ENCODE data around the gene LAMA2.
A peak's percentile ranks its signal among the peaks of the same experiment; 100 is the strongest.

The LAMA2 gene

DNA sequence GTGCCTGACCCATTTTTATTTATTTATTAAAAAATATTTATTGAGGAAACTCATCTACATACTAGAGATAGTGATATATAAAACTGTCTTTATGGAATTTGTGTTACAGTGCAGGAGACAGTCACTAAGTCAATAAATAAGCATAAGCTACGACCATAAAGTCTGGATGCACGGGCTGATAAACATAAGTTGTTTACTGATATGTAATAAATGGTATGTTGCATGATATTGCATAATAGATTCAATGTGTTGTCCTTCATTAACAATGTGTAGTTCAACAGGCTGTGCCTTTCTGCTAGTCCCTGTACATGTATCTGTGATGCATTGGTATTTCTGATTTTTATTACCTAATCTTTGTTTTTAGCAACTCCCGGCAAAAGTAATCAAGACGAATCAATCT is 515.8 kb downstream of the LAMA2 start:
- no peak for DNase-seq

DNA sequence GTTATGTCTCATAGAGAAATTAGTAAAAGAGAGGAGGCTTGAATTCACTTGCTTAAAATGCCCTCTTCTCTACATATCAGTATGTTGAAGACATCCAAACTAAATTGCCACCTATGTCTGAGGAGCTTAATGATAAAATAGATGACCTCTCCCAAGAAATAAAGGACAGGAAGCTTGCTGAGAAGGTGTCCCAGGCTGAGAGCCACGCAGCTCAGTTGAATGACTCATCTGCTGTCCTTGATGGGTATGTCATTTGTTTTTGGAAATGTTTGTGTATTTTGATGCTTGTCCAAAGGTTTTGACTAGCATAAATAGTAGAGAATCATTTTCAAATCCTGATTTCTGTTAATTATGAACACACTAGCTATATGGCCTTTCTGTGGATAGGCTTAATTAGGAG is 519.3 kb downstream of the LAMA2 start:
- DNase-seq: no peak

DNA sequence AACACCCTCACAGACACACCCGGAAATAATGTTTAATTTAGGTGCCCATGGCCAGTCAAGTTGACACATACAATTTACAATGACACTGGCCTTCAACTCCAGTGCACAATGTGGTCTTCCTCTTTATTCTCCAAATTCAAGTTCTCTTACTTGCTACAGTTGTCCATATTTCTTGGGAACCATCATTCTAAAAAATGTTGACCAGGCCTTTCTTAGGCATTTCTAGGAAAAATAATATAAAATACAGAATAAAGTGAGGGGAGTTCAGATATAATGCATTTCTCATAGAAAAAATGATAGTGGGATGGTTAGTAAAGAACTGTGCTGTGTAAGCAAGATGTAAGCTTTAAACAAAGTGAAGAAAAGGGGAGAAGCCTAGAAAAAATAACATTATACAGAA is 528.2 kb downstream of the LAMA2 start:
- DNase-seq: no peak

DNA sequence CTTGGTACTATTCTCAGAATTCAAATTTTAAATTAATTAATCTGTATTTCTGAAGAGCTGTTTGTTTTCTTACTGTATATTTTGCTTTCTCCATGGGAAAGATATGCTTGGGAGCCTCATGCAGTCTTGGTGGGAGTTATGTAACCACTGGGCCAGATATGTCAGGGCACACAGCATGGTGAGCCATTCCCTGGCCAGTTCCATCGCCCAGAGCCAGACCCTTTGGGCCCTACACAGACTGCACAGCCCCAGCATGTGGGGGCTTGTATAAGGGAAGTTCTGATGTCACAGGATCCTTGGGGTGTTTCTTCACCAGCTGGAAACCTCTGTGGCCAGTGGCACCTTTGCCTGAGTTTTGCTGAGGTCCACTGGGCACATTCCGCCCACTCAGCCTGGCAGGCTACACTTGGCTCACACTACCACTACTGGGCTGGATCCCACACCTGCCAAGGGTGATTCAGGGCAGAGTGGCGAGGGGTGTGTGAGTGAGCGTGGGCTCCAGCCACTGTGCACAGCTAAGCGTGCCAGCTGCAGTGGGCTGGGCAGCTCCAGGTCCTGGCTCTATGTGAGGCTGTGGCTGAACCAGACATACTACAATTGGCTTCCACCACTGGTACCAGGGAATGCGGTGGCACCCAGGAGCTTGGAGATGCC is 533.5 kb downstream of the LAMA2 start:
- DNase-seq: no peak

DNA sequence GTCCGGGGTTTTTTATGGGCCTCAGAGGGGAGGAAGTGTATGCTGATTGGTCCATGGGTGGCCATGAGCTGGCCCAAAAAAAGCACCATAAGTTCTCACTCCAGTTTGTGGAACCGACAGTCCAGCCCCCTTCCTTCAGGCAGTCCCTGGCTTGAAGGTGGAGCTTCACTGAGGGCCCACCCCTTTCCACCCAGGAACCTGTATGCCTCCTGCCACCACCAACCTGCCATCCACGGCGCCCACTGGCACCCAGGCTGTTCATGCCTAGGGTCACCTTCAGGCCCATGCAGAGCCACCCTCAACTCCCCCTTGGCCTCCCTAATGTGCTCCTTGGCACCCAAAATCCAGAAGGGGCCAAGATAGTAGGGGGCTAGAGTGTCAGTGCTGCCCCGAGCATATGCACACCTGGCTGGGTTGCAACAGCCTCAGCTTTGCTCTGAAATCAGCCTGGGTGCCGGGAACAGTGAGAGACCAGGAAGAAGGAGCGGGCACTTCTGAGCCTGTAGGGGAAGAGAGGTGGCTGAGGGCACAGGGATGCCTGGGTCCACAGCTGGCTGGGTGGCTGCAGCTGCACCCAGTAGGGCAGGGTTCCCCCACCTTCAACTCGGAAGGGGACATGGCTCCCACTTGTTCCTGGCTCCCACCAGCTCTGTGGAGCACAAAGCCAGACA is 534.6 kb downstream of the LAMA2 start:
- no peak for DNase-seq

DNA sequence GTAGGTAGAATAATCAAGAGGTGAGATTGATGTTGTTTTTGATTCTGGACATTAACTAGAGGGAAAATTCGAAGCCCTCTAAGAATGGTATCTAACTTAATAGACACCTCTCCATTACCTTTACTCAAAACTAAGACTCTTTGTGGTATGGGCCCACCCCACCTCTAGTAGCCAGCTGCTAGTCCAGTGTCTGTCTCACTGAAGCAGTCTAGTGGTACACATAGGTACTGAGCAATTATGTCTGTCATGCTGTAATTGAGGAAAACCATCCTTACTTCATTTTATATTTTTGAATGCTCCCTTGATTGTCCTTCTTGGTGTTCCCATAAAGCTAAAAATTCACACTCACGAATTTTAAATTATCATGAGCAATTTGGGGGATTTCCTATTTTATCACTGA is 536.4 kb downstream of the LAMA2 start:
- DNase-seq: no peak

DNA sequence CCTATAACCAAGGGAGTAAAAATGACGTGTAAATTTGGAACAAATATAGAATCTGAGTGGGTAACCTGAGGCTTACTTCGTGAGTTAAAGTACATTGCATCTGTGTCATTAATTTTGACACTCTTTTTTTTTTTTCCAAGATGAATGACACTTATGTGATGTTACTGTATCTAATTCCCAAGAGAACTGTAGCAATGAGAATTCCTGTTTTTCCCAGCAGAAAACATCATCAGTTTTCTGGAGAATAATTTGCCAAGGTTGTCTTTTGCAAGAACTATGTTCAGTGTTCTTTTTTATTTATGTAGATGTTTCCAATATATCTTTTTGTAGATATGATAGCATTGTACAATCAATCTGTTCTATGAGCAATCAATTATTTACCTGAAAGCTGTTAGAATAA is 543.4 kb downstream of the LAMA2 start:
- no peak for DNase-seq

DNA sequence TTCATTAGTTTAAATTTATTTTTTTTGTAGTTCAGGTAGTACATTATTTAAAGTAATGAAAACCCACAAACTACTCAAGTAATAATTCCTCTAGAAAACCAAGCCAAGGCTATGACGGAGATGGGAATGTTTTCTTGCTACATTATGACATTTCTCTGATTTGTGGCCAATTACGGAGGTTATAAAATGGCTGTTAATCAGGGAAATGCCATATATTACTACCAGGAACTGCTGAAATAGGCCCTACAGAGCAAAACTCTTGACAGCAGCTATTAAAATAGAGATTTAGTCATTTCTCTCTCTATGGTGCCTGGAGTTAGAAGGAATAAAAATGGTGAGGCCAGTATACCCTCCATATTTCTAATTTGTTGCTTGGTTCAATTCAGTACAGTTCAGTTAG is 547.0 kb downstream of the LAMA2 start:
- DNase-seq: no peak

DNA sequence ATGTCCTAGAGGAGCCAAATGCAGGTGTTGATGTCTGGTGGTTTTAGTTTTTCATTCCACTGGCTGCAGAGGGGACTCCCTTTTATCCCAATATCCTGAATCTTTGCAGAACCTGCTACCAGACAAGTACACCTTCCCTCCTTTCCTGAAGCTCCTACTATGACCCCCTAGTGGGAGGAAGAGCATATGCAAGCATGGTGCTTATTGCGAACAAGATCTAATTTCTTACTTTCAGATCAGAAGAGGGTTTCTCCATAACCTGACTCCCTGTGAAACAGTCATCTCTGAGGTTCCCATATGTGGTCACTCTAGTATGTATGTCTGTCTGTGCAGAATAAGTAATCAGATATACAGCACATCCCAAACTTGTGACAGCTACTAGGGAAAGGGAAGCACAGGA is 549.8 kb downstream of the LAMA2 start:
- no peak for DNase-seq

DNA sequence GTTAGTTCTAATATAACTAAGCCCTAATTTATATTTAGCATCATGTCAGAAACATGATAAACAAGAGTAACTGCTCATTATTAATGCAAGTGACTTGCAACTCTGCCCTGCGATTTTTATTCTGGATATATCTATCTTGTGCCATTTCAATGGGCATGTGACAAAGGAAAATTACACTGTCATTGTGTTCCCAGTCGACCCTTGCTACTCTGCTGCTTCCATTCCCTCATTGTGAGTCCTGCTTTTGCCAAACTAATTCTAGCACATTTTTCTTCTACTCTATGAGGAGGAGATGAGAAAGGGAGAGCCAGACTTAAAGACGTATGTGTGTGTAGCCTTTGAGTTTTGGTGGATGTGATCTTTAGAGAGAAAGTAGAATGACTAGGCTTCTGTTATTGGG is 551.2 kb downstream of the LAMA2 start:
- DNase-seq: no peak

DNA sequence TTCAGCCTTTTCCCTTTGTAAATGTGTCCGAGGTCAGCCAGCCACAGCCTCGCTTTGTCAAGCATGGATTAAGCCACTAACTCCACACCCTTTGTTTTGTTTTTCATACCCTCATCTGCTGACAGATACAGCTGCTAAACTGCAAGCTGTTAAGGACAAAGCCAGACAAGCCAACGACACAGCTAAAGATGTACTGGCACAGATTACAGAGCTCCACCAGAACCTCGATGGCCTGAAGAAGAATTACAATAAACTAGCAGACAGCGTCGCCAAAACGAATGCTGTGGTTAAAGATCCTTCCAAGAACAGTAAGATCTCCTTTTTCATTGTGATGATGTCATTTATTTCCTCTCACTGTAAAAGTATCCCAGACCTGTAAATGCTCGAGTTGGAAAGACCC is 557.8 kb downstream of the LAMA2 start:
- DNase-seq: peak; percentile 1

DNA sequence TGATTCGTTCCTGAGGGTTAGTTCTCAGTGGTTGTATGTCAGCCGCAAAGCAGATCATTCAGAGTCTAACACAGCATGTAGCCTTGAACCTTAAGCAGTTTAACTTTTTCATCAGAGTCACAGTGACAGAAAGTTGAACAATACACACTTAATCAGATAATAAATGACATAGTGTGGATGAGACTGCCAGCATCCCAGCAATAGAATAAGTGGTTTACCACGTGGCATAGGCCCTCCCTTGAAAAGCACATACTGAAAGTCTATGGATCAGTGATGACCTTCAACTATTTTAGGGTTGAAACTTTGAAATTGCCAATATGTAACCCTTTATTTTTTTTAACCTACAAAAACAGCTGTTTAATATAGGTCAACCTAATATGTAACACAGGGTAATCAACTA is 561.7 kb downstream of the LAMA2 start:
- no peak for DNase-seq

DNA sequence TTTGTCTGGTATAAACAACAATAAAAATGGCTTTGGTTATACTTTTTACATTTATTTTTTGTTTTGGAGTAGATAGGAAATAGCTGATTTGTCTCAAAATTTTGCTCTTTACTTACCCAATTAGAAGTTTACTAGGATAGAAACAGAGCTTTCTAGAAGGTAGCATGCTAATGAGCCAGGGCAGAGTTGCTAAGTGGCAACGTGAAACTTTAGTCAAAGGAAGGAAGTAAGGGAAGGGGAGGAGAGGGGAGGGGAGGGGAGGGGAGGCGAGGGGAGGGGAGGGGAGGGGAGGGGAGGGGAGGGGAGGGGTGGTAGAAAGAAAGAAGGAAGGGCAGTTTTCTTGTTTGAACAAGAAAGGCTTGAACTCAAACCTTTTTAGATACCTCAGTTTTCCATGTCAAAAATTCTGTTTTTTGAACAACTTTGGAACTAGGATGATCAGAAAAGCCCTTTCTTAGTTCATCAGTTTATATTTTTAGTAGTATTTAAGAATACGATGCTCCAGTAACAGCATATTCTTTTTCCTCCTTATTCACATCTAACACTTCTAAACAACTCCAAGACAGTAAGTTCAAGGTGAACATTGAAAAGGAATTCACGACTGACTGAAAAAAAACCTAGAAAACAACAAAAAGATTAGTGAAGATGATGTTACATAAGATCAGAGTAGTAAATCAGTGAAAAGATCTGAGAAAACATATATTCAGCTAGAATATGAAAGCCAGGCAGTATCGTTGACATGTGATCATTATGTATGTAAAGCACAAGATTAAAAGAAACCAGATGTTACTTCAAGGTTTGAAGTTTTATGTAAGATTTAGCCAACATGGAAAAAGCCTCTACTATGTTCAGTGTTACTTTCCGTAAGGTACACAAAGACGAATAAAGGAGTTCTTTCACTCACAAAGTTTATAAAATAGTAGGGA is 563.6 kb downstream of the LAMA2 start:
- no peak for DNase-seq

DNA sequence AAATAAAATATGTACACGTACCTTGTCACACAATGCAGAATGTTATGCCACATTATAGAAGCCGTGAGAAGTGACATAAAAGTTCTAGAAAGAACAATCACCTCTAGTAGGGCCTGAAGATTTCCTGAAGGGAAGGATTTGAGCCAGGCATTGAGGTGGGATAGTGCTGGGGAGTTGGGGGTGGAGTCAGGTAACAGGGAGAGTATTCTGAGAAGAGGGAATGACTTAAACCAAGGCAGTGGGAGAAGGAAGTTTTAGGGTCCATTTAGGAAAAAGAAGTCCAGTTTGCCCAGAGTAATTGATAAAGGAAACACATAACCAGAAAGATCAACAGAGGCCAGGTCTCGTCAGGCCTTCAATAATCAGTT is 564.2 kb downstream of the LAMA2 start:
- no peak for DNase-seq

DNA sequence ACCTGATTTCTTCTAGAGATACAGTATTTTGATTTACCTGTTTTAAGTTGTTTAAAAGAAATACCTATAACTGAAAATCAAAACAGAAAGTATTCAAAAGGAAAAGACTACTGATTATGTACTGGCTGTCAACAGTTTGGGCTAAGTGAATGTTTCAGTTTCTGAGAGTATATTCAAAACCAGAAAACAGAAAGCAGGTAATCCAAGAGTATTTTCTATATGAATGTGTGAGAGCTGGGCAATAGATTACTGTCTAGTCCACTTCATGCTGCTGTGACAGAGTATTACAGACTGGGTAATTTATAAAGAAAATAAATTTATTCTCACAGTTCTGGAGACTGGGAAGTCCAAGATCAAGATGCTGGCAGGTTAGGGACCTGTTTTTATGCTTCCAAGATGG is 566.0 kb downstream of the LAMA2 start:
- no peak for DNase-seq

DNA sequence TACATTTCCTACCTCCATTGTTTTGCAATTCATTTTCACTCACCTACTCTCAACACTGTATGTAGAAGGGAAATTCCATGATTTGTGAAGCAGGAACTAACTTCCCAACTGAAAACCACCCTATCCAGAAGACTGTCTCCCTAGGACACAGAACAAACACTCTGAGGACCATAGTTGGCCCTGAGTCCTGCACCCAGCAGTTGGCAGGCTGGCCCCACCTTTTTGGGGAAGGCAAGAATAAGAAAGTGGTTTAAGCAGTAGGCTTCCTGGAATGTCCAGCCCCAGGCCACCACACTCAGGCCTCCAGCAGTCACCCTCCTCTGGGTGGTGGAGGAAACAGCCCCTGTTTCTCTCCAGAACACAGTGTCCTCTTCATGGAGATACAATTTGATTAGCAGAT is 568.2 kb downstream of the LAMA2 start:
- no peak for DNase-seq

DNA sequence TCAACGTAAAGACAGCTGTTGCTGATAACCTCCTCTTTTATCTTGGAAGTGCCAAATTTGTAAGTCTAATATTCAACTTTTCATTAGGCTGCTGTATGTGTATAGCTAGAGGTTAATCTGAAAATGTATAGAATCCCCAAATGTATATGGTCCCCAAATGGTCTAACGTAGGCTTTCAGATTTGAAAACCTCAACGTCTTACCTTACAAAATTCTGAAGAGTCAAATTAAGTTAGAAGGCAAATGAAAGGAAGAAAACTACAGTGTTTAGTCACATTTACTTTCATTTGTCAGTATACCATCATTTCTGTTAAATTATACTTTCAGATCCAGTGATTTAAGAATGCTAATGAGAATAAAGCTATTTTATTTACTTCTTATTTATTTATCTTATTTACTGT is 570.1 kb downstream of the LAMA2 start:
- no peak for DNase-seq

DNA sequence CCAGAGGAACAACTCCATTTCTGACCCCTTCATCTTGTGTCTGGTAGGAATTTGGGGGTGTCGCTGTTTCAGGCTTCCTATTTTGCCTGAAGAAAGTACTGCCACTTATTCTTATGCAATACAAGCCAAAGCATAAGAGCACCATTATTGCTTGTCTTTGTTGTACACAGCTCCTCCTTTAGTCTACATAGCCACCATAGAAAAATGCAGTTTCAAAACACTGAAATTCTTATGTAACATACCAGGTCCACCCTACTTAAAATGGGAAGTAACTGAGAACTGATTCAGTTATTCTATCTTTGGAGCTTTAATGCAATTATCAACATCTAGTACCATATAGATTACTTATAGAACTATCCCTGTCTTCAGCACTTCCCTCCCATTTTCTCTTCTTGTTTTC is 571.5 kb downstream of the LAMA2 start:
- no peak for DNase-seq

DNA sequence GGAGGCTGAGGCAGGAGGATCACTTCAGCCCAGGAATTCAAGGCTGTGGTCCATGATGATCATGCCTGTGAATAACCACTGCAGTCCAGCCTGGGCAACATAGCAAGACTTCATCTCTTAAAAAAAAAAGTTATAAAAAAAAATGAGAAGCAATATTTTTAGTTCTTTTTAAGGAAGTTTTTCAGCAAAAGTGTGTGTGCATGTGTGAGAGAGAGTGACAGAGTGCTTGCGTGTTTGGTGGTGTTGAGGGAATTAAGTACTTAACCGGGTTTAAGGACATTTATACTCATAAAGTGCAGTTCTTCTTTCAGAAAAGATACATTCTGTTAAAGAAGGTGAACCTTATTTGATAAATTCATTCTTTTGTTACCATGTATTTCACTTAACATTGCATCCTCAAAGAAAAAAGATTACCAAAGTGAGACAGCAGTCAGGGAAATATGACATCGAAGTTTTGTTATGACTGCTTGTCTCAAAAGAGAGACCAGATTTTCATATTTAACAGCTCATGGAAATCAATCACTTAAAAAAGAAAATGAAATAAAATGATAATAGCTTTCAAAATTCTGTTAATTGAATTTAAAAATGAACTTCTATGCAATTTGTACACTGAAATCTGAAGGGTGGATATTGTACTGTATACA is 572.3 kb downstream of the LAMA2 start:
- DNase-seq: no peak

DNA sequence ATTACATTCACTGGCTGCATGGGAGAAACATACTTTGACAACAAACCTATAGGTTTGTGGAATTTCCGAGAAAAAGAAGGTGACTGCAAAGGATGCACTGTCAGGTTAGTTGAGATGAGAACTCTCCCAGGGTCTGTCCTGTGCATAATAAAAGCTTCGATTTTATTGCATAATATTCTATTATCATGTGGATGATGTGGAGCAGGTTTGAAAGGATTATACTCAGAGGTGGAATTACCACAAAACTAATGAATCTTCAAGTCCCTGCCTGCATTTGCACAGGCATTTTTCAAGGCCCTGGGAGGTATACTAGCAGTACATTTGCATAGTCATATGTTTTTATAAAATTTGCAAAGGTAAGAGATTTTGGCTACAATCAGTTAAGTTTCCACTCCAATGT is 577.3 kb downstream of the LAMA2 start:
- DNase-seq: no peak

DNA sequence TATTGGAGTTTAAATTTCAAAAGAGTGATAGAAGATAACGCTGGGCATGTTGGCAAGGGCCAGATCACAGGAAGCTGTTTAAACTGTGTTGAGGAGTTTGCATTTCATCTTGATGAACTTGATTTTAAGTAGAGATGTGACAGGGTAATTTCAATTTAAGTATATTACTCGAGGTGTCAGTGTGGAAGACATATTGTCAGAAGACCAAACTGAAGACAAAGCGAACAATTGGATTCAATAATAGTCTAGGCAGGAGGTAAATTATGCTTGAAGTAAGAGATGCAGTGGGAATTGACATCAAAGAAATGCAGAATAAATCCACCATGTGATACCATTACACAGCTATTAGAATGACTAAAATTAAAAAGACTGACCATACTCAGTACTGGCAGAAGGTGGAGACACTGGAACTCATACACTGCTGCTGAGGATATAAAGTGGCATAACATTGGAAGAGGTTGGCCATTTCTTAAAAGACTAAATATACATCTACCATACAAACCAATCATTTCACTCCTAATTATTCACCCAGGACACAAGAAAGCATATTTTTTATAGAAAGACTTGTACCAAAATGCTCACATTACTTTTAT is 586.2 kb downstream of the LAMA2 start:
- DNase-seq: no peak

DNA sequence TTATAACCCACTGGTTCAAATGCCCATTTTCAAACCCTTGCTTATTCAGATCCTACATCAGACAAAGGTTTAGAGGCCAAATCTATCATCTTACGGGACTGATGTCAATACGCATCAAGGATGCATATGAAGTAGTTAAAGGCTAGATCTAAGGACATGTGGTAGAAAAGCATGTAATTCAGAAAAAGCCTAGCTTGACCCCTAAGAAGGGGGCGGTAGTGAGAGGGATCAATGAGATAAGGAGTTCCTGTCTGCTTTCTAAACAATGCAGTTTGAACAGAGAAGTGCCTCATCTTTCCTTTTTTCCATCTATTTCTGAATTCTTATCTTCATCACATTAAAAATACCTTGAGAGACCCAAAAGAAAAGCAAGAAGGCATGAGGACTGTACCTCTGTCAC is 589.3 kb downstream of the LAMA2 start:
- no peak for DNase-seq

DNA sequence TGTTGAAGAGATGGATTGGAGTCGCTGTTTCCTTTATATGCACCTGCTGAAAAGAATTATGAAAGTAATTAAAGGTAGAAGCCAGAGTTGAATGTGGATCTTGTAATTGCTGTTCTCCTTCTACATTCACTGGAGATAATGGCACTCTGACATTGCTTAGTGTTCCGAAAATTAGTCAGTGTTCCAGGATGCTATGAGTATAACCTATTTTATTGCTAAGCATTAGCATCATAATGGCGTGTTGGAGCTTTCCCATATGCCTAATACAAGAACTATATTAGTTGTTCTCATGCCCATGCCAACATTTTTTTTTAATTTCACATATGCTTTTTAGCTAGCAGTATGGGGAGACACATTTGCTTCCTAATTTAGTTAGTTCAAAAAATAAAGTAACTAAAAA is 590.6 kb downstream of the LAMA2 start:
- DNase-seq: no peak
